HEK293 (cell line): Measurements from ENCODE around the gene RBM10.

ENCODE experiments used
- CTCF ChIA-PET: fragments of 350-600 bp; formaldehyde crosslinking; extraction: SDS; loops from one replicate; lab custom pipeline; 2021; ENCODE audit warnings: antibody characterized with exemption; lab: Yijun Ruan, JAX
- POLR2A ChIA-PET: fragments of 300-600 bp; formaldehyde crosslinking; extraction: SDS; loops from one replicate; lab custom pipeline; 2020; ENCODE audit warnings: antibody characterized with exemption, inconsistent platforms; lab: Yijun Ruan, JAX
- H3K27ac ChIP-seq: fragments of 200-500 bp; sonication (Bioruptor generic); 2 replicates; pipeline ENCODE4 v1.5.1; 2014; ENCODE audit warnings: low read depth, low read length, control low read depth, inconsistent platforms; ENCODE audit errors: extremely low read depth
- H3K36me3 ChIP-seq, 2 experiments: fragments of 200-500 bp in 1 of 2; sonication (Bioruptor generic) in 1 of 2; 1 replicate in 1 of 2; 2 replicates in 1 of 2; pipeline ENCODE4 v1.5.1; 2014 to 2017; ENCODE audit warnings: inconsistent platforms in 2 of 2, low read length in 2 of 2; ENCODE audit not compliant: control insufficient read depth in 2 of 2, insufficient read depth in 1 of 2
- H3K4me1 ChIP-seq: fragments of 200-500 bp; sonication (Bioruptor generic); 2 replicates; pipeline ENCODE4 v1.5.1; 2014; ENCODE audit warnings: mild to moderate bottlenecking, low read length, inconsistent platforms; ENCODE audit not compliant: control insufficient read depth, insufficient read depth
- H3K4me3 ChIP-seq: 2 replicates; pipeline ENCODE4 v1.5.1; 2011; ENCODE audit warnings: low read depth, mild to moderate bottlenecking, control low read depth, low read length, moderate library complexity
- H3K9me3 ChIP-seq: fragments of 200-500 bp; sonication (Bioruptor generic); 2 replicates; pipeline ENCODE4 v1.5.1; 2014; ENCODE audit warnings: low read depth, low read length, inconsistent platforms; ENCODE audit not compliant: control insufficient read depth, insufficient read depth
- GLIS2 ChIP-seq: fragments of 450-650 bp; formaldehyde crosslinking; IDR thresholded peaks from 2 replicates; pipeline ENCODE4 v1.5.1; 2016; ENCODE audit warnings: missing biosample characterization, missing genetic modification characterization
- KLF1 ChIP-seq: fragments of 450-650 bp; formaldehyde crosslinking; IDR thresholded peaks from 2 replicates; pipeline ENCODE4 v1.5.1; 2016; ENCODE audit warnings: missing biosample characterization, missing genetic modification characterization
- PRDM1 ChIP-seq: fragments of 450-650 bp; formaldehyde crosslinking; IDR thresholded peaks from 2 replicates; pipeline ENCODE4; 2016; ENCODE audit warnings: missing biosample characterization, missing genetic modification characterization
- ZBTB44 ChIP-seq: fragments of 450-650 bp; IDR thresholded peaks from 2 replicates; pipeline ENCODE4 v1.5.1; 2018; ENCODE audit warnings: missing biosample characterization, mild to moderate bottlenecking, missing genetic modification characterization
- ZIC2 ChIP-seq: fragments of 450-650 bp; formaldehyde crosslinking; IDR thresholded peaks from 2 replicates; pipeline ENCODE4 v1.5.1; 2016; ENCODE audit warnings: missing biosample characterization, missing genetic modification characterization
- ZNF2 ChIP-seq: fragments of 450-650 bp; formaldehyde crosslinking; IDR thresholded peaks from 2 replicates; pipeline ENCODE4 v1.5.1; 2016; ENCODE audit warnings: missing biosample characterization, missing genetic modification characterization
- ZNF214 ChIP-seq: fragments of 450-650 bp; formaldehyde crosslinking; IDR thresholded peaks from 2 replicates; pipeline ENCODE4 v1.5.1; 2017; ENCODE audit warnings: missing biosample characterization, mild to moderate bottlenecking, missing genetic modification characterization, borderline replicate concordance
- ZNF266 ChIP-seq: fragments of 450-650 bp; formaldehyde crosslinking; IDR thresholded peaks from 2 replicates; pipeline ENCODE4 v1.5.1; 2016; ENCODE audit warnings: missing biosample characterization, missing genetic modification characterization, low read depth
- ZNF585B ChIP-seq: fragments of 450-650 bp; formaldehyde crosslinking; IDR thresholded peaks from 2 replicates; pipeline ENCODE4 v1.5.1; 2016; ENCODE audit warnings: missing biosample characterization, missing genetic modification characterization
- ZNF600 ChIP-seq: fragments of 450-650 bp; formaldehyde crosslinking; IDR thresholded peaks from 2 replicates; pipeline ENCODE4 v1.5.1; 2016; ENCODE audit warnings: missing biosample characterization, missing genetic modification characterization
- ZNF792 ChIP-seq: fragments of 450-650 bp; formaldehyde crosslinking; IDR thresholded peaks from 2 replicates; pipeline ENCODE4 v1.5.1; 2016; ENCODE audit warnings: missing biosample characterization, missing genetic modification characterization
- TF ChIP-seq, protein P1 (sequence below): fragments of 450-650 bp; formaldehyde crosslinking; IDR thresholded peaks from 2 replicates; pipeline ENCODE4 v1.5.1; 2016; ENCODE audit warnings: missing biosample characterization, missing genetic modification characterization
- TF ChIP-seq, protein P2 (sequence below): fragments of 450-650 bp; formaldehyde crosslinking; IDR thresholded peaks from 2 replicates; pipeline ENCODE4 v1.5.1; 2016; ENCODE audit warnings: missing biosample characterization, missing genetic modification characterization
- TF ChIP-seq, protein P3 (sequence below): fragments of 450-650 bp; formaldehyde crosslinking; optimal IDR thresholded peaks from 2 replicates; pipeline ENCODE3; 2016; ENCODE audit warnings: missing biosample characterization, mild to moderate bottlenecking, missing genetic modification characterization

The RBM10 gene

GRCh38 chrX:47169273-47169672, 24.3 kb downstream of the RBM10 start (continued):
- TF ChIP-seq ZNF2 (tag by site-specific recombination) (no peak), ZNF792 (tag by site-specific recombination) (no peak), KLF1 (tag by site-specific recombination) (no peak)

- Histone ChIP-seq H3K27ac (no peak overlapping the region), H3K36me3 (peaks cover 3 to 66% of the 10 kb centered on the region in 2 experiments; a peak in 2 of 3 replicates), H3K9me3 (no peaks in the 10 kb centered on the region)
- POLR2A ChIA-PET: no interaction called here
- TF ChIP-seq, protein P1, sequence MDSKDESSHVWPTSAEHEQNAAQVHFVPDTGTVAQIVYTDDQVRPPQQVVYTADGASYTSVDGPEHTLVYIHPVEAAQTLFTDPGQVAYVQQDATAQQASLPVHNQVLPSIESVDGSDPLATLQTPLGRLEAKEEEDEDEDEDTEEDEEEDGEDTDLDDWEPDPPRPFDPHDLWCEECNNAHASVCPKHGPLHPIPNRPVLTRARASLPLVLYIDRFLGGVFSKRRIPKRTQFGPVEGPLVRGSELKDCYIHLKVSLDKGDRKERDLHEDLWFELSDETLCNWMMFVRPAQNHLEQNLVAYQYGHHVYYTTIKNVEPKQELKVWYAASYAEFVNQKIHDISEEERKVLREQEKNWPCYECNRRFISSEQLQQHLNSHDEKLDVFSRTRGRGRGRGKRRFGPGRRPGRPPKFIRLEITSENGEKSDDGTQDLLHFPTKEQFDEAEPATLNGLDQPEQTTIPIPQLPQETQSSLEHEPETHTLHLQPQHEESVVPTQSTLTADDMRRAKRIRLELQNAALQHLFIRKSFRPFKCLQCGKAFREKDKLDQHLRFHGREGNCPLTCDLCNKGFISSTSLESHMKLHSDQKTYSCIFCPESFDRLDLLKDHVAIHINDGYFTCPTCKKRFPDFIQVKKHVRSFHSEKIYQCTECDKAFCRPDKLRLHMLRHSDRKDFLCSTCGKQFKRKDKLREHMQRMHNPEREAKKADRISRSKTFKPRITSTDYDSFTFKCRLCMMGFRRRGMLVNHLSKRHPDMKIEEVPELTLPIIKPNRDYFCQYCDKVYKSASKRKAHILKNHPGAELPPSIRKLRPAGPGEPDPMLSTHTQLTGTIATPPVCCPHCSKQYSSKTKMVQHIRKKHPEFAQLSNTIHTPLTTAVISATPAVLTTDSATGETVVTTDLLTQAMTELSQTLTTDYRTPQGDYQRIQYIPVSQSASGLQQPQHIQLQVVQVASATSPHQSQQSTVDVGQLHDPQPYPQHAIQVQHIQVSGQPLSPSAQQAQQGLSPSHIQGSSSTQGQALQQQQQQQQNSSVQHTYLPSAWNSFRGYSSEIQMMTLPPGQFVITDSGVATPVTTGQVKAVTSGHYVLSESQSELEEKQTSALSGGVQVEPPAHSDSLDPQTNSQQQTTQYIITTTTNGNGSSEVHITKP (tag by site-specific recombination): no peak
- TF ChIP-seq ZIC2 (tag by site-specific recombination): peak; percentile 30
- peak; percentile 58 for TF ChIP-seq ZNF600 (tag by site-specific recombination)
- TF ChIP-seq, all 188 proteins: peak for 2
- Histone ChIP-seq H3K4me3 (no peak overlapping the region), H3K4me1 (no peaks in the 10 kb centered on the region)
- CTCF ChIA-PET: interaction anchor here (0.6 kb wide), 1 partner anchor 173 kb away, joined by 4 read pairs; no protein-coding TSS in a partner anchor
Measured at GRCh38 chrX:47169726-47170515, 24.9 kb downstream of the RBM10 start.

- no peaks in the 10 kb centered on the region for H3K9me3 ChIP-seq
- peaks cover 3 to 76% of the 10 kb centered on the region in 2 experiments; a peak in 2 of 3 replicates for H3K36me3 ChIP-seq
- CTCF ChIA-PET: interaction anchor here (0.5 to 0.7 kb wide), 3 partner anchors 141 to 579 kb away, joined by 3 to 5 read pairs (median 4); no protein-coding TSS in a partner anchor
- H3K27ac ChIP-seq: no peak overlapping the region
- POLR2A ChIA-PET: no interaction called here
- no peak for TF ChIP-seq ZNF792 (tag by site-specific recombination)
- peak; percentile 21; the same call in 1 of the 2 replicates for TF ChIP-seq GLIS2
- H3K4me1 ChIP-seq: no peaks in the 10 kb centered on the region
- H3K4me3 ChIP-seq: no peak overlapping the region
Measured at GRCh38 chrX:47170861-47171692, 26.1 kb downstream of the RBM10 start.

DNA sequence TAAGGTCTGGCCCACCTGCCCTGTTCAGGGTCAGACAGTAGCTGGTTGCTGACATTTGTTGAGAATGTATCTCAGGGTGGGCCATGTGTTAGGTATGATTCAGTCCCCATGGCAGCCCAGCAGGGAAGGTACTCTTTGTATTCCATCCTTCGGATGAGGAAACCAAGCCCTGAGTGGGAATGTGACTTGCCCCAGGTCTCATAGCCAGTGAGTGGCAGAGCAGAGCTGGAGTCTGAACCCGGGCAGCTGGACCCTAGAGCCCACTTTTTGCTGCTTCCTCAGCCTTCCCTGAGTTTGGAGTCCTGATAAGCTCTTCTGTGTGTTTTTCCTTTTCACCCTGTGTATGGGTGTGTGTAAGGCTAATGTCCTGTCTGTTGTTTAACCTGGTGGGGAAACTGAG, 27.0 kb downstream of the RBM10 start:
- Histone ChIP-seq H3K36me3 (peaks cover 7 to 86% of the 10 kb centered on the region in 2 experiments; a peak in 2 of 3 replicates), H3K4me1 (no peaks in the 10 kb centered on the region), H3K4me3 (no peak overlapping the region), H3K27ac (no peak overlapping the region), H3K9me3 (no peaks in the 10 kb centered on the region)
- CTCF ChIA-PET: no interaction called here
- POLR2A ChIA-PET: no interaction called here
- TF ChIP-seq PRDM1 (tag by site-specific recombination): no peak
- TF ChIP-seq ZNF266 (tag by site-specific recombination): no peak
- TF ChIP-seq, protein P2, sequence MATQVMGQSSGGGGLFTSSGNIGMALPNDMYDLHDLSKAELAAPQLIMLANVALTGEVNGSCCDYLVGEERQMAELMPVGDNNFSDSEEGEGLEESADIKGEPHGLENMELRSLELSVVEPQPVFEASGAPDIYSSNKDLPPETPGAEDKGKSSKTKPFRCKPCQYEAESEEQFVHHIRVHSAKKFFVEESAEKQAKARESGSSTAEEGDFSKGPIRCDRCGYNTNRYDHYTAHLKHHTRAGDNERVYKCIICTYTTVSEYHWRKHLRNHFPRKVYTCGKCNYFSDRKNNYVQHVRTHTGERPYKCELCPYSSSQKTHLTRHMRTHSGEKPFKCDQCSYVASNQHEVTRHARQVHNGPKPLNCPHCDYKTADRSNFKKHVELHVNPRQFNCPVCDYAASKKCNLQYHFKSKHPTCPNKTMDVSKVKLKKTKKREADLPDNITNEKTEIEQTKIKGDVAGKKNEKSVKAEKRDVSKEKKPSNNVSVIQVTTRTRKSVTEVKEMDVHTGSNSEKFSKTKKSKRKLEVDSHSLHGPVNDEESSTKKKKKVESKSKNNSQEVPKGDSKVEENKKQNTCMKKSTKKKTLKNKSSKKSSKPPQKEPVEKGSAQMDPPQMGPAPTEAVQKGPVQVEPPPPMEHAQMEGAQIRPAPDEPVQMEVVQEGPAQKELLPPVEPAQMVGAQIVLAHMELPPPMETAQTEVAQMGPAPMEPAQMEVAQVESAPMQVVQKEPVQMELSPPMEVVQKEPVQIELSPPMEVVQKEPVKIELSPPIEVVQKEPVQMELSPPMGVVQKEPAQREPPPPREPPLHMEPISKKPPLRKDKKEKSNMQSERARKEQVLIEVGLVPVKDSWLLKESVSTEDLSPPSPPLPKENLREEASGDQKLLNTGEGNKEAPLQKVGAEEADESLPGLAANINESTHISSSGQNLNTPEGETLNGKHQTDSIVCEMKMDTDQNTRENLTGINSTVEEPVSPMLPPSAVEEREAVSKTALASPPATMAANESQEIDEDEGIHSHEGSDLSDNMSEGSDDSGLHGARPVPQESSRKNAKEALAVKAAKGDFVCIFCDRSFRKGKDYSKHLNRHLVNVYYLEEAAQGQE (tag by site-specific recombination): no peak
- no peak for TF ChIP-seq ZNF214 (tag by site-specific recombination)
- TF ChIP-seq, protein P3, sequence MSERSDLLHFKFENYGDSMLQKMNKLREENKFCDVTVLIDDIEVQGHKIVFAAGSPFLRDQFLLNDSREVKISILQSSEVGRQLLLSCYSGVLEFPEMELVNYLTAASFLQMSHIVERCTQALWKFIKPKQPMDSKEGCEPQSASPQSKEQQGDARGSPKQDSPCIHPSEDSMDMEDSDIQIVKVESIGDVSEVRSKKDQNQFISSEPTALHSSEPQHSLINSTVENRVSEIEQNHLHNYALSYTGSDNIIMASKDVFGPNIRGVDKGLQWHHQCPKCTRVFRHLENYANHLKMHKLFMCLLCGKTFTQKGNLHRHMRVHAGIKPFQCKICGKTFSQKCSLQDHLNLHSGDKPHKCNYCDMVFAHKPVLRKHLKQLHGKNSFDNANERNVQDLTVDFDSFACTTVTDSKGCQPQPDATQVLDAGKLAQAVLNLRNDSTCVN (tag by site-specific recombination): no peak
- no peak for TF ChIP-seq ZNF585B (tag by site-specific recombination)
- no peak for TF ChIP-seq ZBTB44 (tag by site-specific recombination)
